Upper lobe of left lung (tissue), 4 donors: Measurements from ENCODE around the gene ARHGAP15.

Source experiments
- EP300 ChIP-seq, 4 donors: sonication (generic); formaldehyde crosslinking; IDR thresholded peaks; one replicate each; pipeline ENCODE4 v1.5.1; 2017; ENCODE audit warnings: antibody characterized with exemption in 4 of 4, control low read depth in 2 of 4
- POLR2A ChIP-seq, 4 donors: fragments of 450-650 bp; IDR thresholded peaks; one replicate each; pipeline ENCODE4 v1.5.1; 2016 to 2017; ENCODE audit warnings: antibody characterized with exemption in 4 of 4, mild to moderate bottlenecking in 2 of 4
- POLR2AphosphoS5 ChIP-seq, 2 donors: sonication (generic); formaldehyde crosslinking; IDR thresholded peaks; one replicate each; pipeline ENCODE4 v1.5.1; 2017; ENCODE audit warnings: antibody characterized with exemption in 2 of 2
- TF ChIP-seq, protein P1 (sequence below), 6 experiments: fragments of 450-650 bp in 4 of 6; fragments of 200-600 bp in 2 of 6; sonication (generic) in 2 of 6; IDR thresholded peaks; one replicate each; pipeline ENCODE4 v1.5.1; 2016 to 2019; ENCODE audit warnings: antibody characterized with exemption in 6 of 6

DNA sequence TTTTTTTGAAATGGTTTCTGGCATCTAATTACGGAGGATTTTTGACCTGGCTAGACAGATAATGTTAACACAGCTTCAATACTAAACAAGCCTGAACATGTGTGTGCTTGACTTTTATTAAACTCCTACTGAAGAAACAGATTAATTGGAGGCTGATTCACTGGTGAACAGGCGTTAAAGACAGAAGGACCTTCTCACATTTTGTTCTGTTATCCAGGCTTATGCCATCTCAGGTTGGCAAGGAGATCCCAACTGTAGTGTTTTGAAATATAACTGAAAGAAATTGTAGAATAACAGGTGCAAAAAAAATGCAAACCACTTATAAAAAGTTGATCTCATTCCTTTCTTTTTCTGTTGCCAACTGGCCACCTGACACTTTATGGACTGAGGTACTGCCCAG, 269.6 kb downstream of the ARHGAP15 start:
- TF ChIP-seq, protein P1, sequence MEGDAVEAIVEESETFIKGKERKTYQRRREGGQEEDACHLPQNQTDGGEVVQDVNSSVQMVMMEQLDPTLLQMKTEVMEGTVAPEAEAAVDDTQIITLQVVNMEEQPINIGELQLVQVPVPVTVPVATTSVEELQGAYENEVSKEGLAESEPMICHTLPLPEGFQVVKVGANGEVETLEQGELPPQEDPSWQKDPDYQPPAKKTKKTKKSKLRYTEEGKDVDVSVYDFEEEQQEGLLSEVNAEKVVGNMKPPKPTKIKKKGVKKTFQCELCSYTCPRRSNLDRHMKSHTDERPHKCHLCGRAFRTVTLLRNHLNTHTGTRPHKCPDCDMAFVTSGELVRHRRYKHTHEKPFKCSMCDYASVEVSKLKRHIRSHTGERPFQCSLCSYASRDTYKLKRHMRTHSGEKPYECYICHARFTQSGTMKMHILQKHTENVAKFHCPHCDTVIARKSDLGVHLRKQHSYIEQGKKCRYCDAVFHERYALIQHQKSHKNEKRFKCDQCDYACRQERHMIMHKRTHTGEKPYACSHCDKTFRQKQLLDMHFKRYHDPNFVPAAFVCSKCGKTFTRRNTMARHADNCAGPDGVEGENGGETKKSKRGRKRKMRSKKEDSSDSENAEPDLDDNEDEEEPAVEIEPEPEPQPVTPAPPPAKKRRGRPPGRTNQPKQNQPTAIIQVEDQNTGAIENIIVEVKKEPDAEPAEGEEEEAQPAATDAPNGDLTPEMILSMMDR (IDR thresholded peaks at IDR 0.05) = no peak
- TF ChIP-seq POLR2A (IDR thresholded peaks at IDR 0.05) = no peak
- TF ChIP-seq EP300 (IDR thresholded peaks at IDR 0.05) = no peak
- TF ChIP-seq POLR2AphosphoS5 (IDR thresholded peaks at IDR 0.05) = no peak
